Activated CD8-positive, alpha-beta memory T cell treated with anti-CD3 and anti-CD28 coated beads for 4 hours (primary cell): ENCODE measurements around the gene BLID.

Source experiments
- DNase-seq, 2 donors: peaks; one replicate each; pipeline ENCODE4 v3.0.0-alpha.2; 2020; ENCODE audit warnings: low read depth in 2 of 2

The BLID gene

DNA sequence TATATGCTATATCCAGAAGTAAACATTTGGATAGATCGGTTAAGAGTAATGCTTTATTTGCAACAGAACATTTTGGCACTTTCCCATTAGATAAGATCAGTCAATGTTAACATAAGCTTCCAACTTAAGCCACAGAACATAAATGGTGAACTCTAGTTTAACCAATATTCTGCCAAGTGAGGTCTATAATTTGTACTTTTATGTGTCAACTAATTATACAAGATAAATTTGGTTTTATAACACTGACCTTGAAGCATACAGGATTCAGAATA lies 23.5 kb upstream of the BLID start:
- no peak for DNase-seq

- no peak for DNase-seq
Observed at GRCh38 chr11:122138744-122139594, 23.0 kb upstream of the BLID start.

DNA sequence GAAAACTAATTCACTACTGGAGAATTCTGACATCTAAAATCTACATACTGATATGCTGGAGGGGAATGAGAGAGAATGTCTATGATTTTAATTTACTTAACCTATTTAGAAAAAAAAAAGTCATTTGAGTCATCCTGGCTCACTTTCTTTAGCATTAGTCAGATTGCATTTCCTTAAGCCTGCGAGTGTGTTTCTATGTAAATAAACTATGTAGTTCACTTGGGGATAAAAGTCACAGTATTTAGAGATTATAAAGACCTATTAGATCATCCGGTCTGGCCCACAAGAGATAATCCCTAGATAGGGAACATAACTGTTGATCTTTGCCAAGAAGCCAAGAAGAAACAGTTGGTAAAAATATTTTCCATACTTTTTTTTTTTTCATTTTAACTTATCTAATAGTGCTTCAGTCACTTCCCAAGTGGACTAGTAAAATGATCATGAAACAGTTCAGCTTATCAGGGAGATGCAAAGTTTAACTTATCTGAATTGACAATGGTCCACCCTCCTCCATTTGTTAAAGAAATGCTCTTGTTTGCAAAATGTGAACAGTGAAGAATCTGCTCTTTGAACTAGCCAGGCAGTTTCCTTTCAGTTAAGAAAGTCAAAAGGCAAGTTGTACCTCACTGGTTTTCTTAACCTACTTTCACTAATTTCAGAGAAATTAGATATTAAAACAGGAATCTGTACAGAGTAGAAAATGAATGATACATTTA lies 21.2 kb upstream of the BLID start:
- no peak for DNase-seq

DNA sequence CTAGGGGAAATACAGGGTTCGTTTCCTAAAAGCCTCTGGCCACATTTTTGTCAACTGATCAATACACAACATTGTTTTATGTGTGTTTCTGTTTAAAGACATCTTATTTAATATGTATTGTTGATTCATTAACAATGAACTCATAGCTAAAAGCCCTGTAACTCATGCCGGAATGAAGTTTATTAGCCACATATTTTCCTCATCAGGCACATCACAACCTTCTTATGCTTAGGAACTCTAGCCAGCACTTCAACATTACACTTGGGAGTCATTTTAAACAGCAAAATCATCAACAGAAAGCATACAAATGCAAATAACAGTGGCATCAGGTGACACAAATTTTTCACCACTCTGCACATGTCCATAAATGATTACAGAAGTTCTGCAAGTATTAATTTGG lies 15.1 kb upstream of the BLID start:
- DNase-seq, result no peak

DNA sequence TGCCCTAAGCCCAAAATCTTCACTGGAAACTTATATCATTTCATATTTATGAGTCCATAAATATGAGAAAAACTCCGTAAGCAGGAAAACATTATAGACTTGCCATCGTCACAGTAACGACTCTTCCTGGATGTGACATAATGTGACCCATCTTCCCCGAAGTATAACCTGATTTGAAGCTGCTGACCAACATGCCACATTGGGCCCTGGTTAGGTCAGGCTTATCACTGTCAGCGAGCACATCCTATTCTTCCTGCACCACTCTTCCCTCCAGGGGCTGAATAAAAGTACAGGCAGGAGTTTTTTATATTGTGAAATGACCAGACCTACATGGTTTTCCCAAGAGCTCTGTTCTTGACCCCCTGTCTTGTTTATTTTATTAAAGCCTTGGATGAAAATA lies 12.1 kb upstream of the BLID start:
- no peak for DNase-seq

GRCh38 chr11:122127020-122127419 lies 11.0 kb upstream of the BLID start:
- DNase-seq, result no peak

DNA sequence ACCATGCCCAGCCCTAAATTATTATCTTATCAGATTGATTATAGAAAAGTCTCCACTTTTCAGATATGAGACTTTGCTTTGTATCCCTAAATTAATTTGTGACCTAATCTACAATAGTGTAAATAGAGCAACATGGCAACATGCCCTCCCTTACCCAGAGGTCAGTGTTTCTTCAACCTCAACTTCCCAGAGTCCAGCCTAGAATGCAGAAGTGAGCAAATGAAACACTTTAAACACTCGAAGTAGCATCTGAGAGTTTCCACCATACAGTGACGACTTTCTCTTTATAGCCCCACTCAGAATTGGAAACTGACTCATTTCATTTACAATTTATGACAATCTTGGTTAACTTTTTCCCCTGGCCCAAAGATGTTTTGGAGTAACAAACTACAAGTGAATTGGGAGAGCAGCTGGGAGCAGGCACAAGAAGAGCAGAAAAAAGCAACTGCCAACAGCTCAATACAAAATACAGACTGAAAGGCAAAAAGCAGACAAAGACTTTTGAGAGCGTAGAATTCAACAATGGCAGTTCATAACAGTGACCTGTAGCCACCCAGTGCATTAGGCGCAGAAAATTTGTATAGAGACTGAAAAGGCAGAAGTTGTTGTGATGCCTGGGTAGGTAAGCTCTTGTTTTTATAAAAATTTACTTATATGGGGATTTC lies 10.1 kb upstream of the BLID start:
- DNase-seq, result no peak

DNA sequence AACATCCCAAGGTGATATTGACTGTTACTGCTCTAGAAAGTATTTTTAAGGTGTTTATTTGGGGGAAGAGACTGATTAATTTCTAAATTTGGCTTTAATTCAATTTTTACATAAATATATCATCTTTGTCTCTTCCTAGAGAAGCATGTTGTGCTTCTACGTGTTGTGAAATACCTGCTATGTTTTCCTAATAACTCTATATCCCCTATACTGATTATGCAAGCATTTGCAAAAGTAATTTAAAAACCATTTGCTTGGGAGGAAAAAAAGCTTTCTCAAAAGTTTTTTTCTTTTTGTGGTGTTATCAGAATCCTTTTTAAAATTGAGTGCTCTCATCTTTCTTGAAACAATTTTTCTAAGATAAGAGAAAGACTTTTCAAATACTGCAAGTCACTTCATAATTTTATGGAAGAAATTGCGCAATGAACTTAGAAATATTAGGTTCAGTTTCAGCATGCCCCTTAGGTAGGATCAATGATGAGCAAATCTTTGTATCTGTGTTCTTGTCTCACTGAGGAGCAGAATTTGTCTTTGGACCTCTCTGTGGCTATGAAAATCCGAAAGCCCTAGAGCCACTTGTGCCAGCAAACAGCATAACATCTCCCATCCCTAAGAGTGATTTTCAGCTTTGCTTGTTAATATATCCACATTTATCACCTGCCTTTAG lies 7.4 kb upstream of the BLID start:
- no peak for DNase-seq

DNA sequence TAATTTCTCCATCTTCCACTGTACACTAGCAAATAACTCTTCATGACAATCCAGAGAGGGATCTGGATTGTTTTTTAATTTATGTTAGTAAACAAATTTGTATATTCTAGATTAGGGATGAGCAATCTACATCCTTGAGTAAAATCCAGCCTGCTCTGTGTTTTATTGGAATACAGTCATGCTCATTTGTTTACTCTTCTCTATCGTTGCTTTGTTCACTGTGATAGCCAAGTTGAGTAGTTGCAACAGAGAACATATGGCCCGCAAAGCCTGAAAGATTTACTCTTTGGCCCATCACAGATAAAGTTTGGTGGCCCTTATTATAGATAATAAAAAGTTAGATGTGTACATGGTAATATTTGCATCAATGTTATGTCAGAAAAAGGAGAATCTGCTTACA lies 6.2 kb upstream of the BLID start:
- DNase-seq, result no peak

- DNase-seq, result no peak
Observed at GRCh38 chr11:122120096-122120495, 4.1 kb upstream of the BLID start.

DNA sequence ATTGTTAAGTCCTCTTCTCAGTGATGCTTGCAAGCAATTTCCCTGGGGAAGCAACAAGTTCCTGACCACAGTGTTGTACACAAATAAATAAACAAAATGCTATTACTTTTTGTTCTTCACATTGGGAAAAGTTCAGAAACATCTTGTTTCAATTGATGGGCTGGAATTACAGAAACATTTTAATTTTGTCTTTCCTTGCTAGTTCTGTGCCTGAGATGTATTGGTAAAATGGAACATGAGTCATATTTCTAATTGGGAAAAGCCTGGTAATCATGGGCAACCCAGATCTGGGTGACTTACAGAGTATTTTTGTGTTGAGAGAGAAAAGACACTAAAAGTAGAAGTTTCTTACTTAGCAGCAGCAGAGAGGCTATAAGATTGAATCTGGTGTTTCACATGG lies 576 bp upstream of the BLID start:
- no peak for DNase-seq

DNA sequence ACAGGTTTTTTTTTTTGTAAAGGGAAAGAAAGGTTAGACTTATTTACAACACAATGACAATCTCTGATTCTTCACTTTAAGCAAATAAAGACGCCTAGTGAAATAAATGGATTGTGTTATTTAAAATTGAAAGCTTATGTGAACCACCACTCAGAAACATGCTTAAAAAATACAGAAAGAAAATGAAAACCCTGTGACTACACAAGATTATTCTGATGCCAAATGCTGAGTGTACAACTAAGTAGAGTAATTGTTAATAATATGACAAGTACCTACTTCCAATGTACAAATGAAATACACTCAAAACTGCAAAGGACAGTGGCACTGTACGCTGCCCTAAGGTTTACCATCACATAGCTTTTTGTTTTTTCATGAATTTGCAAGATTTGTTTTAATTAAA lies 1.0 kb downstream of the BLID start:
- no peak for DNase-seq

- no peak for DNase-seq
Observed at GRCh38 chr11:122113836-122114825, 1.9 kb downstream of the BLID start.

DNA sequence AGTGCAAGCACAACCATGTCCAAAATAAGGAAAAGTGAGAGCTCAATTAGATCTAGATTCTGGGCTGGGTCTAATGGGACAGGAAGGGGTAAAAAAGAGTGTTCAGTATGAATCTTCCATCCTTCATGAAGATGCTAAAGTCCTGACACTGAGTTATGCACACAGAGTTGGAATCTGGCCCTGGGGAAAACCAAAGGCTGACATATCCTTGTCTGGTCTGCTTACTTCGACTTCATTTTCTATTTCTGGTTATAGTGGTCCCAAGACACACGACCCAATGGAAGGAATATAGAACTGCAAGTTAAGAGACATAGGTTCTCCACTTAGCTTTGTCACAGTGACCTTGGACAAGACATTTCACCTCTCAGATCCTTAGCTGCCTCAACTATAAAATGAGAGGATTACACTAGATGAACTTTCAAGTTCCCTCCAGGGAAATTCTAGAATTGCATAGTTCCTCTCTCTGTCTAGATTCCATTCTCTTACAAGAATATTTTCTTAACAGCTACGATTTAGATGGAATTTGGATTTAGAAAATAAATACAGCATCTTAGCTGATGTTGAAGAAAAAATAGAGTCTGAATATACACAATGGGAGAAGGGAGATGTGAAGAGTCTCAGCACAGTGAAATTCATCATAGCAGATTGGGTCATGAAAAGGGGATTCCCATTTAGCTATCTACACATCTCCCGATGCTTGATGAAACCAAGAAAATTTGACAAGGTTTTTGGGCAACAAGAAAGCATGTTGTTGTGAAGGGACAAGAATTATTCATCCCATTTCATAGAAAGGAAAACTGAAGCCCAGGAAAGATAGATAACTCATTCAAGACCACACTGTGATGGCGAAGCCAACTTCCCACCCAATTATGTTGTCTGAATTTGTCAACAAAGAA lies 3.3 kb downstream of the BLID start:
- DNase-seq, result no peak

DNA sequence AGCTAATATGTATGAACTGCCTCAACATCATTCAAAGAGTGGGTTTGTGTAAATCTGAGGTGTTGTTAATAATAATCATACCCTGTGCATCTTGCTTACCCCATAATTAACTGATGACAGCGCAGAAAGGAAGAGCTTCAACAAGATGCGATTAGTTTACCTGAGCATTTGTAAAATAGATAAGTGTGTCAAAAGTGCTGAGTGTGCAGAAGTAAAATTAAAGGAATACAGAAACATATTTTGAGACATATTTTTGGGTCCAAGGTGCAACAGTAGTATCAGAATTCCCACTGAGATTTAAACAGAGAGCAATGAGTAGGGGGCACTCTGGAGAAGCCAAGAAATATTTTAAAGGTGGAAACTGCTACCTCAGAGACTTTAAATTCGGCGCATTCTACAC lies 6.1 kb downstream of the BLID start:
- no peak for DNase-seq

GRCh38 chr11:122108828-122109227 lies 7.2 kb downstream of the BLID start:
- no peak for DNase-seq

DNA sequence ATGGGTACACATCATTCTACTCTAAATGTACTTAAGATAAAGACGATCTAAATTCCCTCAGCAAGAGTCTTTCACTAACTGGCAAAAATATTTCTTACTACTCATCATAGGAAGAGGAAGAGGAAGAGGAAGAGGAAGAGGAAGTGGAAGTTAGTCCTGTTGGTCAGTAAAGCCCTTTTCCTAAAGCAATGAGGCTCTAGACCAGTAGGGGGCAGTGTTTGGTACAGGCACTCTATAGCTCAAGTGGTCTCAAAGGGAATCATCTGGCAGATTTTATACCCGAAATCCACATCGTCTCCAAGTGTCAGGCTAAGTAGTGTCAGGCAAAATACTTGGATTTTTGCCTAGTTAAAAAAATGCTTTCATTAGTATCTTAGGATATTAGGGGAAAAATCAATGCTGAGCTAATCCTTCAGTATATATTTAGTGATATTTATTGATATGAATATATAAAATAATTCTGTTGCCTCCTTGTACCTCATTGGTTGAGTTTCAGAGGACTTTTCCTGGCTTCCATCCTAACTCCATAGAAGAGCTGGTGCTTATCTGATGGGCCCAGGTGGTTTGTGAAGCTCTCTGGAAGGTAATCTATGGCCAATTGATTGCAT lies 7.7 kb downstream of the BLID start:
- no peak for DNase-seq

- DNase-seq, result no peak
Observed at GRCh38 chr11:122107566-122107965, 8.4 kb downstream of the BLID start.

DNA sequence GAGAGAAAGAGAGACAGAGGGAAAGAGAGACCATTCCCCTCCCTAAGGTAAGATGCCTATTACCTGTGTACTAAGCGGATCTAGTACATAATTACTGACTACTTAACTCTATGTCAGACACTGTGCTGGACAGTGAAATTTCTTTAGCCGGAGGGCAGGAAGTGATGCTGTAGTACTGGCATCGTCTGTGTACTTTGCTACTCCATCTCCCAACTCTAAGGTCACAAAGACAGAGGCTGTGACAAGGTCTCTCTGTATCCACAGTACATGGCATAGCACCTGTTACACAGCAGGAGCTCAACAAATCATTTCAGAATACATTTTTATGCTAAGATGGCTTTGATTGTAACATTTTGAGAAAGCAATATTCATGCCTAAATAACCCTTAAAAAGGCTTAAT lies 9.0 kb downstream of the BLID start:
- no peak for DNase-seq
